CD4-positive, alpha-beta T cell treated with Interleukin-21 for 1 hour (primary cell): ENCODE results near the gene ATP2C1.

Experiments used
- DNase-seq: peaks from one replicate; pipeline ENCODE4 v3.0.0-alpha.2; 2020

Gene ATP2C1

GRCh38 chr3:130895690-130896488, 2.0 kb downstream of the ATP2C1 start:
- no peak for DNase-seq

GRCh38 chr3:130897316-130897715, 3.4 kb downstream of the ATP2C1 start:
- DNase-seq, result no peak

GRCh38 chr3:130900959-130901358, 7.1 kb downstream of the ATP2C1 start:
- DNase-seq, result no peak

- no peak for DNase-seq
These were observed 7.8 kb downstream of the ATP2C1 start for GRCh38 chr3:130901463-130902204.

- no peak for DNase-seq
These were observed 9.6 kb downstream of the ATP2C1 start for GRCh38 chr3:130903412-130903908.

GRCh38 chr3:130904491-130904890, 10.6 kb downstream of the ATP2C1 start:
- no peak for DNase-seq

GRCh38 chr3:130905551-130905950, 11.7 kb downstream of the ATP2C1 start:
- DNase-seq, result no peak

- peak; percentile 16 for DNase-seq
These were observed 12.6 kb downstream of the ATP2C1 start for GRCh38 chr3:130906374-130906995.

GRCh38 chr3:130907500-130907899, 13.6 kb downstream of the ATP2C1 start:
- DNase-seq, result no peak

GRCh38 chr3:130907966-130908365, 14.1 kb downstream of the ATP2C1 start:
- DNase-seq, result peak; percentile 11

- DNase-seq, result no peak
These were observed 21.8 kb downstream of the ATP2C1 start for GRCh38 chr3:130915567-130916292.

GRCh38 chr3:130916507-130917167, 22.8 kb downstream of the ATP2C1 start:
- DNase-seq, result no peak

- DNase-seq, result no peak
These were observed 24.4 kb downstream of the ATP2C1 start for GRCh38 chr3:130918328-130918727.

GRCh38 chr3:130925628-130926027, 31.7 kb downstream of the ATP2C1 start:
- no peak for DNase-seq

GRCh38 chr3:130926504-130926903, 32.6 kb downstream of the ATP2C1 start:
- DNase-seq, result no peak

- DNase-seq, result no peak
These were observed 35.9 kb downstream of the ATP2C1 start for GRCh38 chr3:130929804-130930203.

GRCh38 chr3:130932979-130933378, 39.1 kb downstream of the ATP2C1 start:
- no peak for DNase-seq

GRCh38 chr3:130933801-130934345, 40.0 kb downstream of the ATP2C1 start:
- DNase-seq, result no peak

- DNase-seq, result no peak
These were observed 40.7 kb downstream of the ATP2C1 start for GRCh38 chr3:130934442-130935089.

- DNase-seq, result no peak
These were observed 42.0 kb downstream of the ATP2C1 start for GRCh38 chr3:130935761-130936492.

GRCh38 chr3:130939753-130940152, 45.9 kb downstream of the ATP2C1 start:
- DNase-seq, result no peak
